ENCODE data around the gene HBM. TPM values are rescaled to one million over a fixed set of nuclear protein-coding genes. Genes with fewer than 3 reads are reported as not detected.
A peak's percentile ranks its signal among the peaks of the same experiment; 100 is the strongest.
"Not testable (repeated sequence)": the region's sequence is repeated elsewhere in the genome, so short reads cannot be mapped to it uniquely, and the experiment has no call there.

The HBM gene
- total RNA-seq = not detected

- peaks cover 50% of the 10 kb centered on the region for H3K27me3 Mint-ChIP-seq (ENCODE audit: low read depth)
- peaks cover 7% of the 10 kb centered on the region for H3K4me1 Mint-ChIP-seq (ENCODE audit: low read depth)
- DNase-seq = no peak
- ATAC-seq = peak; percentile 30 to 39
- H3K36me3 Mint-ChIP-seq (ENCODE audit: insufficient read depth) = no peaks in the 10 kb centered on the region
- H3K9me3 Mint-ChIP-seq = no peaks in the 10 kb centered on the region
- H3K4me3 Mint-ChIP-seq = no peak within 1 kb of the TSS
Observed at GRCh38 chr16:165539-166374, at the start of gene HBM. HBM (plus strand) TSS chr16:165978; CDS start chr16:165998, 20 bp downstream.

- H3K4me3 Mint-ChIP-seq = no peak overlapping the region
- ATAC-seq = no peak
Observed at GRCh38 chr16:116015-116414, 49.8 kb upstream of the HBM start.

GRCh38 chr16:117379-118365 is 48.1 kb upstream of the HBM start:
- Mint-ChIP-seq H3K4me3 (no peak overlapping the region), H3K36me3 (ENCODE audit: insufficient read depth) (peaks cover 12% of the 10 kb centered on the region), H3K9me3 (no peaks in the 10 kb centered on the region), H3K4me1 (ENCODE audit: low read depth) (peaks cover 5% of the 10 kb centered on the region), H3K27me3 (ENCODE audit: low read depth) (no peaks in the 10 kb centered on the region)
- ATAC-seq (peak; percentile 86 to 88), DNase-seq (peak; percentile 68)

More at GRCh38 chr16:116015-116414, 49.8 kb upstream of the HBM start:
- no peaks in the 10 kb centered on the region for H3K27me3 Mint-ChIP-seq (ENCODE audit: low read depth)
- no peaks in the 10 kb centered on the region for H3K9me3 Mint-ChIP-seq
- H3K4me1 Mint-ChIP-seq (ENCODE audit: low read depth) = peaks cover 5% of the 10 kb centered on the region
- no peak for DNase-seq
- peaks cover 12% of the 10 kb centered on the region for H3K36me3 Mint-ChIP-seq (ENCODE audit: insufficient read depth)

- H3K4me3 Mint-ChIP-seq = no peak overlapping the region
- peaks cover 4% of the 10 kb centered on the region for H3K4me1 Mint-ChIP-seq (ENCODE audit: low read depth)
- DNase-seq (no peak), ATAC-seq (no peak)
- no peaks in the 10 kb centered on the region for H3K27me3 Mint-ChIP-seq (ENCODE audit: low read depth)
- peaks cover 8% of the 10 kb centered on the region for H3K36me3 Mint-ChIP-seq (ENCODE audit: insufficient read depth)
- H3K9me3 Mint-ChIP-seq = no peaks in the 10 kb centered on the region
Observed at GRCh38 chr16:118857-119256, 46.9 kb upstream of the HBM start.

- Mint-ChIP-seq H3K4me3 (no peak overlapping the region), H3K9me3 (no peaks in the 10 kb centered on the region), H3K27me3 (ENCODE audit: low read depth) (no peaks in the 10 kb centered on the region), H3K4me1 (ENCODE audit: low read depth) (peaks cover 4% of the 10 kb centered on the region), H3K36me3 (ENCODE audit: insufficient read depth) (peaks cover 6% of the 10 kb centered on the region)
- ATAC-seq (no peak), DNase-seq (no peak)
Observed at GRCh38 chr16:119295-119694, 46.5 kb upstream of the HBM start.

GRCh38 chr16:119835-120491 is 45.8 kb upstream of the HBM start:
- Mint-ChIP-seq H3K36me3 (ENCODE audit: insufficient read depth) (peaks cover 4% of the 10 kb centered on the region), H3K9me3 (no peaks in the 10 kb centered on the region), H3K4me1 (ENCODE audit: low read depth) (peaks cover 4% of the 10 kb centered on the region), H3K27me3 (ENCODE audit: low read depth) (no peaks in the 10 kb centered on the region), H3K4me3 (no peak overlapping the region)
- DNase-seq (no peak), ATAC-seq (no peak)

- DNase-seq = no peak
- Mint-ChIP-seq H3K27me3 (ENCODE audit: low read depth) (no peaks in the 10 kb centered on the region), H3K4me3 (no peak overlapping the region), H3K36me3 (ENCODE audit: insufficient read depth) (peaks cover 4% of the 10 kb centered on the region), H3K9me3 (no peaks in the 10 kb centered on the region), H3K4me1 (ENCODE audit: low read depth) (peaks cover 4% of the 10 kb centered on the region)
- no peak for ATAC-seq
Observed at GRCh38 chr16:120756-121155, 45.0 kb upstream of the HBM start.

GRCh38 chr16:122361-122760 is 43.4 kb upstream of the HBM start:
- no peak overlapping the region for H3K4me3 Mint-ChIP-seq
- H3K36me3 Mint-ChIP-seq (ENCODE audit: insufficient read depth) = no peaks in the 10 kb centered on the region
- no peaks in the 10 kb centered on the region for H3K9me3 Mint-ChIP-seq
- DNase-seq (no peak), ATAC-seq (no peak)
- no peaks in the 10 kb centered on the region for H3K27me3 Mint-ChIP-seq (ENCODE audit: low read depth)
- H3K4me1 Mint-ChIP-seq (ENCODE audit: low read depth) = peaks cover 4% of the 10 kb centered on the region

- H3K4me3 Mint-ChIP-seq; ATAC-seq; DNase-seq; H3K9me3 Mint-ChIP-seq; H3K36me3 Mint-ChIP-seq (ENCODE audit: insufficient read depth); H3K4me1 Mint-ChIP-seq (ENCODE audit: low read depth); H3K27me3 Mint-ChIP-seq (ENCODE audit: low read depth): not testable (repeated sequence)
Observed at GRCh38 chr16:123558-124350, 42.0 kb upstream of the HBM start.

- DNase-seq = no peak
- Mint-ChIP-seq H3K4me3 (no peak overlapping the region), H3K4me1 (ENCODE audit: low read depth) (peaks cover 8% of the 10 kb centered on the region), H3K36me3 (ENCODE audit: insufficient read depth) (no peaks in the 10 kb centered on the region), H3K9me3 (no peaks in the 10 kb centered on the region), H3K27me3 (ENCODE audit: low read depth) (no peaks in the 10 kb centered on the region)
- ATAC-seq = no peak
Observed at GRCh38 chr16:125011-125410, 40.8 kb upstream of the HBM start.

- Mint-ChIP-seq H3K4me3 (peak overlapping the region; percentile 7), H3K36me3 (ENCODE audit: insufficient read depth) (no peaks in the 10 kb centered on the region), H3K27me3 (ENCODE audit: low read depth) (no peaks in the 10 kb centered on the region), H3K9me3 (no peaks in the 10 kb centered on the region), H3K4me1 (ENCODE audit: low read depth) (peaks cover 13% of the 10 kb centered on the region)
- DNase-seq (no peak), ATAC-seq (no peak)
Observed at GRCh38 chr16:129075-129474, 36.7 kb upstream of the HBM start.

- Mint-ChIP-seq H3K4me1 (ENCODE audit: low read depth) (peaks cover 19% of the 10 kb centered on the region), H3K36me3 (ENCODE audit: insufficient read depth) (no peaks in the 10 kb centered on the region), H3K27me3 (ENCODE audit: low read depth) (no peaks in the 10 kb centered on the region), H3K9me3 (no peaks in the 10 kb centered on the region), H3K4me3 (no peak overlapping the region)
- DNase-seq (no peak), ATAC-seq (no peak)
Observed at GRCh38 chr16:130533-131173, 35.1 kb upstream of the HBM start.

- H3K27me3 Mint-ChIP-seq (ENCODE audit: low read depth) = no peaks in the 10 kb centered on the region
Observed at GRCh38 chr16:132120-132519, 33.7 kb upstream of the HBM start.

More at GRCh38 chr16:132120-132519, 33.7 kb upstream of the HBM start:
- H3K4me3 Mint-ChIP-seq = no peak overlapping the region
- DNase-seq (no peak), ATAC-seq (no peak)
- peaks cover 4% of the 10 kb centered on the region for H3K36me3 Mint-ChIP-seq (ENCODE audit: insufficient read depth)
- H3K9me3 Mint-ChIP-seq = no peaks in the 10 kb centered on the region
- peaks cover 23% of the 10 kb centered on the region for H3K4me1 Mint-ChIP-seq (ENCODE audit: low read depth)
